ENCODE results near the gene ARHGEF6.

Gene ARHGEF6

DNA sequence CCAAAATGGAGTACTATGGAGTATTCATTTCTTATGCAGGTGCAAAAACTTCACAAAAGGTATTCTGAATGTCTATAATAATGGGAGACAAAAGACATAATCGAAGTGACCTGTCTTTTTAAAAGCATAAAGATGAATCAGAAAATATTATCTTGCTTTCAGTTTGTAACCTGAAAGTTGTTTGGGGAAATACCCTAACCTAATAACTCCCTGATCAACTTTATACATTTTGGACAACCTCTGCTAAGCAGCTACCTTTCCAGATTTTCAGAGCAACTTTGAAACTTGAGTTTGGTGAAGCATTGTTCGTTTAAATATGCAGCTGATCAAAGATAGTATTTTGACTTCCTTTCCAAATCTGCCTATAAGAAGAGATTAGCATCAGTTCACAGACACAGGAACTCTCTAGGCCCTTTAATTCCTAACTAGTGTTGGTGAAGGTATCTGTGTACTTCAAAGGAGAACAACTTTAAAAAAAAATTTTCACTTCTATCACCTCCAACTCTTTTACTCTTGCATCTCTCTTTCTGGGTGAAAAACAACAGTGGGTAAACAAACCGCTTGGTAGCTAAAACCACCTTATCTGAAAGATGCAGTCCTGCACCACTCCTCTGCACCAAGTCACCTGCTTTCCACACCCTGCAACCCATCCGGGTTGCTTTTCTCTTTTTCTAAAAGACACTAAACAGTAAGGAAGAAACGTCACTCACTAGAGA lies 106.3 kb downstream of the ARHGEF6 start:
- DNase-seq: no peak
- TF ChIP-seq CTCF (IDR thresholded peaks at IDR 0.05): no peak
- Mint-ChIP-seq H3K27me3 (ENCODE audit: low read depth, poor library complexity) (peaks cover 7% of the 10 kb centered on the region), H3K4me3 (no peak overlapping the region), H3K9me3 (peaks cover 66% of the 10 kb centered on the region), H3K36me3 (ENCODE audit: low read depth) (no peaks in the 10 kb centered on the region), H3K27ac (no peak overlapping the region), H3K4me1 (no peaks in the 10 kb centered on the region)

GRCh38 chrX:136671006-136671610 lies 109.6 kb downstream of the ARHGEF6 start:
- no peak for DNase-seq

DNA sequence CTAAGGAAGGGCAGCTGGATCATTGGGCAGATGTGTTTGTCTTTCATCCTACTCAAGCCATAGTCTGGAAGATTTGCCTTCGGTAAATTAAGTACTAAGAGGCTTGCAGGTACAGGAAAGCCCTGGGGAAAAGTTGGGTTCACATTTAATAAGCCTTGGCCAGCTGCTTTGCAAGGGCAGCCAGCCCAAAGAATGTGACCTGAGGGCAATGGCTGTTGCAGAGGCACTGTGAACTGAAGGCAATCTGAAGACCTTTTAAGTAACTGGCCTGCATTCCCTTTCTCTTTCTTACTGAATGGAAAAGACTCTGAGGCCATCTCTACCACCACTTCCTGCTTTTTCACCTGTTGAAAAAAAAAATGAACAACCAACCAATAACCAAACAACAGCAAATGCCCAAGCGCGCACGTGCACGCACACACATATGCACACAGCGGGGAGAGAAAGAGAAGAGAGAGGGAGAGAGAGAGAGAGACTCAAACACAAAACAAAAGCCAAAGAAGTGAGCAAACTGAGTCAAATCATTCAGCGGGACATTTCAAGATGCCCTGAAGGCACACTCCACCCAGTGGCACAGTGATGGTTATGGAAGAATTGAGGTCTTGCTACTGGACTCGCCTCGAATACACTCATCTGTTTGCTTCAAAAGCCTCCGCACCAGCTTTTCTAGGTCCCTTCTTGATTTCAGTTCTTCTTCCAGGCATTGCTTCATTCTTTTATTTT lies 113.1 kb downstream of the ARHGEF6 start:
- H3K36me3 Mint-ChIP-seq (ENCODE audit: low read depth): peaks cover 4% of the 10 kb centered on the region
- H3K27me3 Mint-ChIP-seq (ENCODE audit: low read depth, poor library complexity): peaks cover 10% of the 10 kb centered on the region
- H3K27ac Mint-ChIP-seq: no peak overlapping the region
- H3K4me3 Mint-ChIP-seq: no peak overlapping the region
- peaks cover 65% of the 10 kb centered on the region for H3K9me3 Mint-ChIP-seq
- H3K4me1 Mint-ChIP-seq: no peaks in the 10 kb centered on the region
- no peak for TF ChIP-seq CTCF (IDR thresholded peaks at IDR 0.05)
- DNase-seq: no peak

More at GRCh38 chrX:136671006-136671610, 109.6 kb downstream of the ARHGEF6 start:
- Mint-ChIP-seq H3K4me1 (no peaks in the 10 kb centered on the region), H3K9me3 (peaks cover 70% of the 10 kb centered on the region), H3K36me3 (ENCODE audit: low read depth) (no peaks in the 10 kb centered on the region), H3K27me3 (ENCODE audit: low read depth, poor library complexity) (peaks cover 10% of the 10 kb centered on the region), H3K27ac (no peak overlapping the region), H3K4me3 (no peak overlapping the region)
- no peak for TF ChIP-seq CTCF (IDR thresholded peaks at IDR 0.05)

- H3K27me3 Mint-ChIP-seq (ENCODE audit: low read depth, poor library complexity): peaks cover 10% of the 10 kb centered on the region
Observed at GRCh38 chrX:136666088-136666487, 114.6 kb downstream of the ARHGEF6 start.

GRCh38 chrX:136665258-136665900 lies 115.4 kb downstream of the ARHGEF6 start:
- Mint-ChIP-seq H3K9me3 (peaks cover 56% of the 10 kb centered on the region), H3K27ac (no peak overlapping the region), H3K4me1 (no peaks in the 10 kb centered on the region), H3K4me3 (no peak overlapping the region), H3K27me3 (ENCODE audit: low read depth, poor library complexity) (peaks cover 10% of the 10 kb centered on the region), H3K36me3 (ENCODE audit: low read depth) (peaks cover 4% of the 10 kb centered on the region)
- TF ChIP-seq CTCF (IDR thresholded peaks at IDR 0.05): no peak
- DNase-seq: no peak

More at GRCh38 chrX:136666088-136666487, 114.6 kb downstream of the ARHGEF6 start:
- DNase-seq: no peak
- Mint-ChIP-seq H3K9me3 (peaks cover 58% of the 10 kb centered on the region), H3K4me1 (no peaks in the 10 kb centered on the region), H3K27ac (no peak overlapping the region), H3K36me3 (ENCODE audit: low read depth) (peaks cover 4% of the 10 kb centered on the region), H3K4me3 (no peak overlapping the region)
- TF ChIP-seq CTCF (IDR thresholded peaks at IDR 0.05): no peak

Data from nephron progenitor cell (in vitro differentiated cells).